Colonic mucosa (tissue), 4 donors: ENCODE results near the gene SLC38A4. TPM values are rescaled to one million over a fixed set of nuclear protein-coding genes. Genes with fewer than 3 reads are reported as not detected.

Experiments
- DNase-seq: peaks from one replicate; pipeline ENCODE4 v3.0.0-alpha.2; 2020
- H3K27ac ChIP-seq: fragments of 200-600 bp; one replicate; pipeline ENCODE4 v1.8.0; 2021
- H3K27me3 ChIP-seq: fragments of 200-600 bp; one replicate; pipeline ENCODE4 v1.8.0; 2021
- H3K36me3 ChIP-seq: fragments of 200-600 bp; one replicate; pipeline ENCODE4 v1.8.0; 2021
- H3K4me1 ChIP-seq: fragments of 200-600 bp; one replicate; pipeline ENCODE4 v1.8.0; 2021; ENCODE audit warnings: mild to moderate bottlenecking
- H3K4me3 ChIP-seq: fragments of 200-600 bp; one replicate; pipeline ENCODE4 v1.8.0; 2021
- H3K9ac ChIP-seq, 2 donors: one replicate each; pipeline ENCODE4 v1.7.0; 2013; ENCODE audit warnings: control low read depth in 2 of 2, low read depth in 2 of 2, low read length in 2 of 2
- H3K9me3 ChIP-seq: fragments of 200-600 bp; one replicate; pipeline ENCODE4 v1.8.0; 2021
- intact Hi-C: fragments of 100-400 bp; cut with DNase I; formaldehyde crosslinking; loops from one replicate; pipeline ENCODE4 v1.14.1; 2022
- total RNA-seq, 2 donors: library from RNA; stranded (reverse); fragmentation: NEBNext Ultra II Directional in 1 of 2; extraction: Animal tissue kit (Norgen Biotek cat#: 25700) in 1 of 2; gene quantifications; one replicate each; pipeline ENCODE4 v1.2.1, GENCODE V29; 2021
- TF ChIP-seq, protein P1 (sequence below): fragments of 200-600 bp; IDR thresholded peaks from one replicate; pipeline ENCODE4 v1.8.0; 2022; ENCODE audit warnings: antibody characterized with exemption, mild to moderate bottlenecking
- donor health status: healthy.
- donor health status: DM: no; HTN: no; CAD: no.
- donor health status: DM: no; HTN: no; CAD: no.

The SLC38A4 gene
- total RNA-seq, 2 donors from 2014 or later = 2.8 to 3.2 TPM

DNA sequence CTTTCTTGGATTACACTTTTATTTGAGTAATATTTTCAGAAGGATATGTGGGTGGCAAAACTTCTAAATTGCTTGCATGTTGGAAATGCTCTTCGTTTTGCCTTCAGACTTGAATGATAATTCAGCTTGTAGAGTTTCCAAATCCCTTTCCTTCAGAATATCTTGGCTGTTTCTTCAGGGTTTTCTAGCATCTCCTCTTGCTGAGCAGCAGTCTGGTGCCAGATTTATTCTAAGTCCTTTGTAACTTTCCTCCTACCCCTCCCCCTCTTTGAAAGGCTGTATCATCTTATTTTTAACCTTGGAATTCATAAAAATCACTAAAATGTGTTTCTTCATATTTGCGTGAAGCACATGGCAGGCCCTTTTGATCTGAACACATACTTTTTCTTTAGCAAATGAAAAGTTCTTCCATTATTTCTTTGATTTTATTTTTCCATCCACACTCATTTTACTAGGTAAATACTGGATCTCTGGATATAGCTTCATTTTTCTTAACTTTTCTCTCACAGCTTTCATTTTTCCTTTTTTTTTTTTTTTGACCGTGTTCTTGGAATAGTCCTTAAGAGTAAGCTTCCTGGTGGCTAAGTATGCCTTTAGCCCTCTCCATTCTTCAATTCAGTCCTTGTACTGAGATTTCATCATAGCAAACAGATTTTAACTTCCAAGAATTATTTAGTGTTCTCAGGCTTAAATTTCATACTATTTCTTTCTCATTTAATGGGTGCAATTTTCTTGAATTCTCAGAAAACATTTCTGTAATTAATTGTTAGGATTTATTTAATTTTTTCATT lies 102.0 kb downstream of the SLC38A4 start:
- H3K4me1 ChIP-seq = no peaks in the 10 kb centered on the region
- no peak overlapping the region for H3K4me3 ChIP-seq
- intact Hi-C loops = no loop called here
- H3K9ac ChIP-seq = no peak overlapping the region
- TF ChIP-seq, protein P1, sequence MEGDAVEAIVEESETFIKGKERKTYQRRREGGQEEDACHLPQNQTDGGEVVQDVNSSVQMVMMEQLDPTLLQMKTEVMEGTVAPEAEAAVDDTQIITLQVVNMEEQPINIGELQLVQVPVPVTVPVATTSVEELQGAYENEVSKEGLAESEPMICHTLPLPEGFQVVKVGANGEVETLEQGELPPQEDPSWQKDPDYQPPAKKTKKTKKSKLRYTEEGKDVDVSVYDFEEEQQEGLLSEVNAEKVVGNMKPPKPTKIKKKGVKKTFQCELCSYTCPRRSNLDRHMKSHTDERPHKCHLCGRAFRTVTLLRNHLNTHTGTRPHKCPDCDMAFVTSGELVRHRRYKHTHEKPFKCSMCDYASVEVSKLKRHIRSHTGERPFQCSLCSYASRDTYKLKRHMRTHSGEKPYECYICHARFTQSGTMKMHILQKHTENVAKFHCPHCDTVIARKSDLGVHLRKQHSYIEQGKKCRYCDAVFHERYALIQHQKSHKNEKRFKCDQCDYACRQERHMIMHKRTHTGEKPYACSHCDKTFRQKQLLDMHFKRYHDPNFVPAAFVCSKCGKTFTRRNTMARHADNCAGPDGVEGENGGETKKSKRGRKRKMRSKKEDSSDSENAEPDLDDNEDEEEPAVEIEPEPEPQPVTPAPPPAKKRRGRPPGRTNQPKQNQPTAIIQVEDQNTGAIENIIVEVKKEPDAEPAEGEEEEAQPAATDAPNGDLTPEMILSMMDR = no peak
- H3K27ac ChIP-seq = no peak overlapping the region
- no peaks in the 10 kb centered on the region for H3K27me3 ChIP-seq
- no peaks in the 10 kb centered on the region for H3K36me3 ChIP-seq
- no peaks in the 10 kb centered on the region for H3K9me3 ChIP-seq
- DNase-seq = no peak

DNA sequence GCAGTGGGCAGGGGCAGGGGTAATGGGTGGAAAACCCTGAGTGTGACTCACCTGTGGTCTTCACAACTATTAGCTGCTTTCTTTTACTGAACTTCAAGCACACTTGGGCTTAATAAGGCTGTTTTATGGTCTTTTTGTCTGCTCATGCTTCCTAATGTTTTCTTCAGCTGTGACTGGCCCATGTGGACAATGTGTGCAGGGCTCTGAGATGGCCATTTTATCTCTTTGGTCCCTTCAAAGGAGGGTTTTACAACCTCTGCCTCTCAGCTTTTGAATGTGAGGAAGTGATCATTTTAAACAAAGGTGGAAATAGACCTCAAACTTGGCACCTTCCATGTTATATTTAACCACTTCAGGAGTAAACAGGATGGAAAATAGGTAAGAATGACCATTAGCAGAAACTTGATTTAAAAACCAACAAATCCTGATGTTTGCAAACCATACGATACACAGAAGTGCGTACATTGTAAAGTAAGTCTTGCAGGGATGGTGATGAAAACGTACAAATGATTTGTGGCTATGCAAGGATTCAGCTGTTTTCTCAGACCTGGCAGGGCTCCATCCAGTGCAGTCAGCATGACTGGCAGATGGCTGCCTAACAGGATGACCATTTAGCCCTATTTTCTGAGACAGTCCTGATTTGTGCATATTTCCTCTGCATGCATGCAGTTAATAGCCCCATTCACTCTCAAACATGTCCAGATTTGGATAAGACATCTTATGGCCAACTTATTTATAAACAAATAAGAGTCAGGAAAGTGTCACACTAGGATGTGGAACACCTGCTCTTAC lies 103.2 kb downstream of the SLC38A4 start:
- intact Hi-C loops = no loop called here
- Histone ChIP-seq H3K9ac (no peak overlapping the region), H3K27ac (no peak overlapping the region), H3K36me3 (no peaks in the 10 kb centered on the region), H3K4me1 (no peaks in the 10 kb centered on the region), H3K9me3 (no peaks in the 10 kb centered on the region), H3K4me3 (no peak overlapping the region), H3K27me3 (no peaks in the 10 kb centered on the region)
- DNase-seq = no peak
- TF ChIP-seq, protein P1 = no peak

DNA sequence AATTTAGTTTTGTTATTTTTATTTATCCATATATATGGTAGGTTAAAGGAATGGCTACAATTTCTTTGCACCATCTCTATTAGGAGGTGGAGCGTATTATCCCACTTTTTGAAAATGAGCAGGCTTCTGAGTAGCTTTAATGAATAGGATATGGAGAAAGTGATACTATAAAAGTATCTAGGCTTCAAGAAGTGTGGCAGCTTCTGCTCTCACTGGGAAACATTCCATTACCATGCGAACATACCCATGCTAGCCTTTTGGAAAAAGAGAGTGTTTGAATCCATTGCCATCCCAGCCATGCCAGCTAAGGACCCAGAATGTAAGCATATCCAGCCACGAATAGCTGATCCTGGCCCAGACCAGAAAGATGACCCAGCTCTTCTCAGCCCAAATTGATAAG lies 107.3 kb downstream of the SLC38A4 start:
- Histone ChIP-seq H3K9ac (no peak overlapping the region), H3K4me3 (no peak overlapping the region), H3K9me3 (no peaks in the 10 kb centered on the region), H3K36me3 (no peaks in the 10 kb centered on the region), H3K4me1 (no peaks in the 10 kb centered on the region), H3K27ac (no peak overlapping the region), H3K27me3 (no peaks in the 10 kb centered on the region)
- TF ChIP-seq, protein P1 = no peak
- DNase-seq = no peak
- intact Hi-C loops = no loop called here

DNA sequence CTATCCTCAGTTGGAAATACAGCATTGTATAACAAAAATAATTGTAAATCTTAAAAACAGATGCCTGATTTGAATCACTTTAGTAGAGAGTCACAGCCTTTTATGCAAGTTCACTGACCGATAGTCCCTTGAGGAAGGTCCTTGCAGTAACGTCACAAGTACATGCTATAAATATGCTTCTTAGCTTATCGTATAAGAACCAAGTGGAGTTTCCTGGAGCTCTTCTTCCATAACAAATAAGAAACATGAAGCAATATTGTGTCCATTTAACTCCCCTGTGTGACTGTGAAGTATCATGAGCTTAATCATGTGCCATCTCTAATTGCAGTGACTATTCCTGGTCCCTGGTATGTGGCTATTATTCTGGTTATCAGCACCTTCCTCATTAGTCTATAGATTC lies 107.9 kb downstream of the SLC38A4 start:
- TF ChIP-seq, protein P1 = no peak
- intact Hi-C loops = no loop called here
- H3K4me3 ChIP-seq = no peak overlapping the region
- H3K36me3 ChIP-seq = no peaks in the 10 kb centered on the region
- no peaks in the 10 kb centered on the region for H3K4me1 ChIP-seq
- no peaks in the 10 kb centered on the region for H3K9me3 ChIP-seq
- no peaks in the 10 kb centered on the region for H3K27me3 ChIP-seq
- no peak overlapping the region for H3K9ac ChIP-seq
- no peak for DNase-seq
- no peak overlapping the region for H3K27ac ChIP-seq

DNA sequence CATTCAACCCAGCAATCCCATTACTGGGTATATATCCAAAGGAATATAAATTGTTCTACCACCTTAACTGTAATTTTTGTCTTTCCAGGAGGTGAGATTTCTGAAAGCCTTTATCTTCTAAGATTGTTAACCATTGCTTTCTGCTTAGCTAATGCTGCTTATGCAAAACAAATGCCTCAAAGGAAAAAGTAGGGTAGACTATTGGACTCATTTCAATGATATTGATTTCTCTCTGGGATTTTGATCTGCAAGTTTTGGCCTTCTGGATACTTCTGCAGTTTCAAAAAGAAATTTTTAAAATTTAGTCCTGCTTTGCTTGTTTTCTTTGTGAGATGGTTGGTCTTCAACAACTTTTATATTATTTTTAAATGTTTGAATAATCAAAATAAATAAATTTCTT lies 108.6 kb downstream of the SLC38A4 start:
- no peak for DNase-seq
- Histone ChIP-seq H3K4me3 (no peak overlapping the region), H3K27ac (no peak overlapping the region), H3K9me3 (no peaks in the 10 kb centered on the region), H3K9ac (no peak overlapping the region), H3K4me1 (no peaks in the 10 kb centered on the region), H3K27me3 (no peaks in the 10 kb centered on the region), H3K36me3 (no peaks in the 10 kb centered on the region)
- intact Hi-C loops = no loop called here
- TF ChIP-seq, protein P1 = no peak
